IMR-90 (cell line): ENCODE data around the gene BLVRB. TPM values are rescaled to one million over a fixed set of nuclear protein-coding genes. Genes with fewer than 3 reads are reported as not detected.

Experiments used
- ATAC-seq: fragments of 200-7000 bp; cut with Tn5 transposase; 2 replicates; pipeline ENCODE4 v1.9.1; 2020; ENCODE audit warnings: low read depth, mild to moderate bottlenecking, moderate library complexity
- BruUV-seq: library from RNA; stranded (reverse); fragments of 400-500 nt; replicated peaks from 2 replicates; lab custom pipeline; 2021; lab: Mats Ljungman, UMichigan
- CTCF ChIA-PET: fragments of 300-600 bp; formaldehyde crosslinking; extraction: SDS; loops from one replicate; lab custom pipeline; 2021; ENCODE audit warnings: antibody characterized with exemption; lab: Yijun Ruan, JAX
- POLR2A ChIA-PET: fragments of 300-600 bp; sonication (Branson Sonifier 250); formaldehyde crosslinking; loops from one replicate; lab custom pipeline; 2022; ENCODE audit warnings: antibody characterized with exemption; ENCODE audit not compliant: unreplicated experiment; lab: Charles Lee
- DNase-seq: peaks from one replicate; pipeline ENCODE4 v3.0.0; 2013
- H2AFZ ChIP-seq: replicated peaks from 2 replicates; pipeline ENCODE3; 2013; ENCODE audit warnings: low read length, mild to moderate bottlenecking; ENCODE audit not compliant: poor library complexity
- H2AK5ac ChIP-seq: 2 replicates; pipeline ENCODE4 v1.6.1; 2013; ENCODE audit warnings: low read depth, low read length, inconsistent platforms
- H2AK9ac ChIP-seq: replicated peaks from 2 replicates; pipeline ENCODE3; 2013; ENCODE audit warnings: mild to moderate bottlenecking, low read depth, low read length, moderate library complexity; ENCODE audit not compliant: poor library complexity
- H2BK120ac ChIP-seq: 2 replicates; pipeline ENCODE4 v1.6.1; 2013; ENCODE audit warnings: low read depth, low read length, inconsistent platforms
- H2BK15ac ChIP-seq: 3 replicates; pipeline ENCODE4 v1.6.1; 2013; ENCODE audit warnings: low read depth, low read length, inconsistent platforms
- H2BK20ac ChIP-seq: 2 replicates; pipeline ENCODE4 v1.6.1; 2013; ENCODE audit warnings: low read depth, mild to moderate bottlenecking, inconsistent platforms, low read length, moderate library complexity
- H2BK5ac ChIP-seq: 2 replicates; pipeline ENCODE4 v1.6.1; 2013; ENCODE audit warnings: mild to moderate bottlenecking, low read depth, low read length, inconsistent platforms; ENCODE audit not compliant: poor library complexity, severe bottlenecking
- H3K14ac ChIP-seq: replicated peaks from 2 replicates; pipeline ENCODE4 v1.6.1; 2013; ENCODE audit warnings: low read depth, low read length, inconsistent platforms
- H3K18ac ChIP-seq: 2 replicates; pipeline ENCODE4 v1.6.1; 2013; ENCODE audit warnings: low read depth, low read length, control low read depth
- H3K23ac ChIP-seq: 2 replicates; pipeline ENCODE4 v1.6.1; 2013; ENCODE audit warnings: low read depth, low read length, inconsistent platforms
- H3K27ac ChIP-seq: 2 replicates; pipeline ENCODE4 v1.5.1; 2013; ENCODE audit warnings: mild to moderate bottlenecking, control low read depth, low read length; ENCODE audit not compliant: insufficient read depth
- H3K27me3 ChIP-seq: 2 replicates; pipeline ENCODE4 v1.6.1; 2013; ENCODE audit warnings: low read length; ENCODE audit not compliant: control insufficient read depth, insufficient read depth
- H3K36me3 ChIP-seq: 2 replicates; pipeline ENCODE4 v1.6.1; 2013; ENCODE audit warnings: low read length, mixed read lengths; ENCODE audit not compliant: control insufficient read depth, insufficient read depth
- H3K4ac ChIP-seq: 2 replicates; pipeline ENCODE4 v1.6.1; 2013; ENCODE audit warnings: low read depth, low read length, inconsistent platforms
- H3K4me1 ChIP-seq: 2 replicates; pipeline ENCODE4 v1.6.1; 2013; ENCODE audit warnings: low read length, mixed read lengths; ENCODE audit not compliant: control insufficient read depth, insufficient read depth
- H3K4me2 ChIP-seq: 2 replicates; pipeline ENCODE4 v1.6.1; 2013; ENCODE audit warnings: low read depth, mild to moderate bottlenecking, control low read depth, low read length, moderate library complexity
- H3K4me3 ChIP-seq: 2 replicates; pipeline ENCODE4 v1.5.1; 2013; ENCODE audit warnings: low read depth, mild to moderate bottlenecking, control low read depth, low read length, moderate library complexity; ENCODE audit not compliant: insufficient read depth
- H3K56ac ChIP-seq: 2 replicates; pipeline ENCODE4 v1.6.1; 2013; ENCODE audit warnings: low read length, inconsistent platforms; ENCODE audit not compliant: insufficient read depth; ENCODE audit errors: extremely low read depth
- H3K79me1 ChIP-seq, 2 experiments: 2 replicates each; pipeline ENCODE4 v1.6.1; 2013; ENCODE audit warnings: low read length in 2 of 2, inconsistent platforms in 1 of 2, low read depth in 1 of 2
- H3K9ac ChIP-seq: 2 replicates; pipeline ENCODE4 v1.6.1; 2013; ENCODE audit warnings: low read depth, low read length, control low read depth
- H3K9me1 ChIP-seq: 2 replicates; pipeline ENCODE4 v1.6.1; 2013; ENCODE audit warnings: low read length, inconsistent platforms; ENCODE audit not compliant: insufficient read depth
- H3K9me3 ChIP-seq: 2 replicates; pipeline ENCODE4 v1.6.1; 2013; ENCODE audit warnings: low read length; ENCODE audit not compliant: control insufficient read depth, insufficient read depth
- H4K20me1 ChIP-seq: 2 replicates; pipeline ENCODE4 v1.6.1; 2013; ENCODE audit warnings: low read length, inconsistent platforms; ENCODE audit not compliant: insufficient read depth
- H4K5ac ChIP-seq: 2 replicates; pipeline ENCODE4 v1.6.1; 2013; ENCODE audit warnings: mild to moderate bottlenecking, low read depth, low read length, control low read depth
- H4K8ac ChIP-seq, 2 experiments: 2 replicates each; pipeline ENCODE4 v1.6.1; 2013; ENCODE audit warnings: low read depth in 2 of 2, low read length in 2 of 2, control low read depth in 1 of 2, inconsistent platforms in 1 of 2
- H4K91ac ChIP-seq: 2 replicates; pipeline ENCODE4 v1.6.1; 2013; ENCODE audit warnings: low read depth, low read length, inconsistent platforms; ENCODE audit not compliant: insufficient read depth
- ELK1 ChIP-seq: fragments of 150-350 bp; IDR thresholded peaks from 2 replicates; pipeline ENCODE4 v1.6.1; 2016; ENCODE audit warnings: low read depth, mild to moderate bottlenecking, low read length, moderate library complexity, borderline replicate concordance
- MAZ ChIP-seq: IDR thresholded peaks from 2 replicates; pipeline ENCODE4 v1.6.1; 2012; ENCODE audit warnings: low read depth, mild to moderate bottlenecking, low read length, improper control_type of control experiment, moderate library complexity, borderline replicate concordance
- POLR2A ChIP-seq: IDR thresholded peaks from 2 replicates; pipeline ENCODE4 v1.6.1; 2012; ENCODE audit warnings: mild to moderate bottlenecking, low read depth, low read length
- WGBS, 2 experiments: methylation state at CpG; one replicate each; pipeline versions ENCODE4 v1.1.5 to v1.1.7; 2013; ENCODE audit warnings: missing lambda C conversion rate in 2 of 2; ENCODE audit not compliant: insufficient read length in 1 of 2; ENCODE audit errors: extremely low coverage in 2 of 2; 5-methylcytosine and 5-hydroxymethylcytosine counted together
- dilution Hi-C: fragments of 300-500 bp; cut with HindIII; formaldehyde crosslinking; loops from one replicate; pipeline ENCODE4 v1.14.3; 2018; ENCODE audit warnings: low sequenced_read_pairs; ENCODE audit not compliant: unreplicated experiment
- in situ Hi-C: fragments of 300-500 bp; cut with MboI; formaldehyde crosslinking; loops from 3 replicates; pipeline ENCODE4 v1.14.3; 2019; ENCODE audit warnings: low sequenced_read_pairs, inconsistent platforms, mixed read lengths
- intact Hi-C: fragments of 100-400 bp; cut with micrococcal nuclease; formaldehyde crosslinking; loops from 2 replicates; pipeline ENCODE4 v1.10.0; 2022
- polyA plus RNA-seq, 3 experiments: library from polyadenylated mRNA; depleted of rRNA; stranded (reverse); fragments of >200 nt; gene quantifications; 2 replicates each; pipeline ENCODE4 v1.2.3, GENCODE V29; 2012; ENCODE audit warnings: low replicate concordance in 1 of 3
- total RNA-seq: library from RNA; depleted of rRNA; stranded (reverse); fragments of >200 nt; gene quantifications from 2 replicates; pipeline ENCODE4 v1.2.3, GENCODE V29; 2012

BLVRB gene
- total and polyA plus RNA-seq, 2 of the 4 experiments (the other 2 are of a cell fraction) = 65.2 to 102 TPM

DNA sequence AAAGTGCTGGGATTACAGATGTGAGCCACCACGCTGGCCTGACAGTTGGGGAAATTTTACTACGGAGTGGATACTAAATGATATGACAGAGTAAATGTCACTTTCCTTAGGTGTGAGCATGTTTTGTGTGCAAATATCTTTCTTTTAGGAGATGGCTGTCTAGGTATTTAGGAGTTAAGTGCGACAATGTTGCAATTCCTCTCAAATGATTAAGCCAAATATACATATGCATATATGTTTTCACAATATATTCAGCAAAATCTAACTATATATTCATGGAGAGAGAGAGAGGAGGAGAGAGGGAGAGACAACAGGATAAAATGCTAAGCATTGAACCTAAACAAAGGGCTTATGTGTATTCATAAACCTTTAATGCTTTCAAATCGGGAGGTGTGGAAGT lies 16.0 kb downstream of the BLVRB start:
- Histone ChIP-seq H3K9ac (no peak overlapping the region), H3K4me2 (no peak overlapping the region), H3K14ac (no peak overlapping the region), H3K56ac (no peak overlapping the region), H2BK5ac (no peak overlapping the region), H3K79me1 (0 out of 4 replicates have a peak, but pooled peaks cover 0 to 4% of the 10 kb centered on the region in 2 experiments), H2BK120ac (no peak overlapping the region), H3K4ac (no peak overlapping the region), H3K18ac (no peak overlapping the region), H2AK9ac (no peak overlapping the region), H2AK5ac (no peak overlapping the region), H4K5ac (no peak overlapping the region), H2AFZ (no peak overlapping the region), H4K20me1 (no peaks in the 10 kb centered on the region), H3K9me3 (no peaks in the 10 kb centered on the region), H3K4me3 (no peak overlapping the region), H2BK20ac (no peak overlapping the region), H3K27me3 (no peaks in the 10 kb centered on the region), H3K4me1 (no peaks in the 10 kb centered on the region; the same call in 1 of the 2 replicates), H4K8ac (no peak overlapping the region), H4K91ac (no peak overlapping the region), H3K27ac (no peak overlapping the region), H3K9me1 (peaks cover 3% of the 10 kb centered on the region; the same call in 1 of the 2 replicates), H3K23ac (no peak overlapping the region), H2BK15ac (no peak overlapping the region), H3K36me3 (peaks cover 6% of the 10 kb centered on the region; the same call in 1 of the 2 replicates)
- intact Hi-C loops = no loop called here
- no CpG with 5 or more reads among the region's 4 CpGs for WGBS, 2 experiments
- DNase-seq = no peak
- POLR2A ChIA-PET = no interaction called here
- CTCF ChIA-PET = no interaction called here
- no peak for ATAC-seq
- BruUV-seq = no TSS peak
- dilution Hi-C loops = no loop called here
- in situ Hi-C loops = no loop called here
- TF ChIP-seq MAZ = no peak
- TF ChIP-seq POLR2A = no peak
- TF ChIP-seq ELK1 = no peak
